UCSD-AML1 (cell line): ENCODE data around the gene ZDHHC14.
"Not testable (repeated sequence)": the region's sequence is repeated elsewhere in the genome, so short reads cannot be mapped to it uniquely, and the experiment has no call there.

Experiments
- DNase-seq: peaks from one replicate; lab custom pipeline; 2025; ENCODE audit not compliant: unreplicated experiment; lab: John Stamatoyannopoulos, UW

ZDHHC14 gene

DNA sequence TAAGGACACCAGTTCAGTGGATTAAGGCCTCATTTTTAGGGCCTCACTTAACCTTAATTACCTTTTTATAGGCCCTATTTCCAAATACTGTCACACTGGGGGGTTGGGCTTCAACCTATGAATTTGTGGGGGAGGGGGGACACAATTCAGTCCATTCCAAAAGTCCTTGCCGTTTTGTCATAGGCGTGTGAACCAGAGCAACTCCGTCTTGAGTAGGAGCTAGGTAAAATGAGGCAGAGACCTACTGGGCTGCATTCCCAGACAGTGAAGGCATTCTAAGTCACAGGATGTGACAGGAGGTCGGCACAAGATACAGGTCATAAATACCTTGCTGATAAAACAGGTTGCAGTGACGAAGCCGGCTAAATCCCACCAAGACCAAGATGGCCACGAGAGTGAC is 328.6 kb downstream of the ZDHHC14 start:
- DNase-seq, result no peak

DNA sequence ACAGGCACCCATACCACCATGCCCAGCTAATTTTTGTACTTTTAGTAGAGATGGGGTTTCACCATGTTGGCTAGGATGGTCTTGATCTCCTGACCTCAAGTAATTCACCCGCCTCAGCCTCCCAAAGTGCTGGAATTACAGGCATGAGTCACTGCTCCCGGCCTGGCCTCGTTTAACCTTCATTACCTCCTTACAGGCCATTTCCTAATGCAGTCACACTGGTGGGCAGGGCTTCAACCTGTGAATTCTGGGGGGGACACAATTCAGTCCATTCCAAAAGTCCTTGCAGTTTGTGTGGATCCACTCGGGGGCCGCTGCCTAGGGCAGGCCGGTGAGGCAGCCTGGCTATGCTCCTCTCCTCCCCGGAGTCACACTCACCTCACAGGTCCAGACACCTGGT is 329.6 kb downstream of the ZDHHC14 start:
- no peak for DNase-seq

DNA sequence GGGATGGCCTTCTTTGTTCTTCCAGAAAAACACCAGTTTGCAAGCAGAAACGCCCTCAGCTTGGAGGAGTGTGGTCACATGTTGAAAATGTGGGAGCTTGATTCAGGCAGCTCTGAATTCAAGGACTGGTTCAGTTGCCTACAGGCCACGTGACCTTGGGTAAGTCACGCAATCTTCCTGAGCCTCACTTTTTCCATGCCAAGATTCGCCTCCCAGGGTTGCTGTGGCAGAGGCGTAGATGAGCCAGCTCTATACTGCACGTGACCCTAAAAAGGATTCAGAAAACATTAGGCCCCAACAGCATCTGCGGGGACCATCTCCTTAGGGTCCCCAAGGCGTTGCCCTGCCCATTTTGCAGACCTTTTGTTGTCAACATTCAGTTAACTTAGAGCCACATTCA is 330.1 kb downstream of the ZDHHC14 start:
- DNase-seq, result no peak

DNA sequence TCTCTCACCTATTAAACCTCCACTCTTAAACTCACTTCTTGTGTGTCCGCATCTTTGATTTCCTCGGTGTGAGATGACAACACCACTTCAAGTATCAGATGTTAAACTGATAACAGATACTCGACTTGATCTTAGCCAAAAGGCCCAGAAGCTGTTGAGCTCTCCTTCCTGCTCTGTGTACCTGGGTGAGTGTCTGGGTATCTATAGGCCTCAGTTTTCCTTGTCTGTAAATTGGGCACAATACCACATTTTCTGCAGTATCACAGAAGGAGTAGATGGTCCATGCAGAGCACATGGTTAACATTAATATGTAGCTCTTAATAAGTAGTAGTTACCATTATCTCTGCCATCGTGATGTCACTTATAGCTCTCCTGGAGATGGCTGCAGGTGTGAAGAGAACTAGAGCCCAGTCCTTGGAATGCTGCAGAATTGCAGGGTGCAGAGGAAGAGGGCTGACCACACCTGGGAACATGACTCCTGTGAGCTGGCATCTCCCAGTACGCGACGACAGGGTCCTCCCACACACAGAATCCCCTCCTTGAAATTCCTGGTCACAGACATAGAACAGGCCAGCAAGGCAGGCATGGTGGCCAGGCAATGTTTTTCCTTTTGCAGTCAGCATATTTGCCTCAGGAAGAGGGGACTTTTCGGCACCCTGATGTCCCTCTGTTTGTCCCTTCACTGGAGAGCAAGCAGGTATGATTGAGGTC is 331.8 kb downstream of the ZDHHC14 start:
- no peak for DNase-seq

DNA sequence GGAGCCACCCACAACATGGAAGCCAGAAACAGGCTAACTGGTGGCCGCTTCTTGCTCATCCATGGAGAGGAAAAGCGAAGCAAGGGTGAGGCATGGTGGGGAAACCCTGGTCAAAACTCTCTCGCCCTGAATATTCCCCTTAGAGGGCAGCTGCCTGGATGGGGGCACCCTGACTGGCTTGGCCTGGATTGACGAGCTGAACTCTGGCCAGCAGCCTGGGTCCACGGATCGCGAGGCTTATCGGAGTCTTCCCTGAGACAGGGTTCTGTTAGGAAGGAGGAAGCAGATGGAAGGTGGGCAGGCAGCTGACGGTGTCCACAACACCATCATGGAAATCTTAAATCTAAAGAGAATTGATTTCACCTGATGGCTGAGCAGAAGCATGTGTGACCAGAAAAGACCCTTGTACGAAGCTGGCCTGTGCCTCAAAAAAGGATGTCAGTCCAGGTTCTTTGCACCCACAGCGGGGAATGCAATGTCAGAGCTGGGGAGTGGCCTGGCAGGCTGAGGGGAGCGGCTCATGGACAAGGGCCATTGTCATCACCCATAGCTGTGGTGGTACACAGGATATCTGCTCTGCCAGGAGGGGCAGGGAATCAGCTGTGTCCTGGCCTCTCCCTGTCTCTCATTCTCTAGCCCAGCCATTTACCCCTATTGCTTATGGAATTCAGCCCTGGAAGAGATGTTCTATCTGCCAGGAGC is 332.6 kb downstream of the ZDHHC14 start:
- DNase-seq, result no peak

DNA sequence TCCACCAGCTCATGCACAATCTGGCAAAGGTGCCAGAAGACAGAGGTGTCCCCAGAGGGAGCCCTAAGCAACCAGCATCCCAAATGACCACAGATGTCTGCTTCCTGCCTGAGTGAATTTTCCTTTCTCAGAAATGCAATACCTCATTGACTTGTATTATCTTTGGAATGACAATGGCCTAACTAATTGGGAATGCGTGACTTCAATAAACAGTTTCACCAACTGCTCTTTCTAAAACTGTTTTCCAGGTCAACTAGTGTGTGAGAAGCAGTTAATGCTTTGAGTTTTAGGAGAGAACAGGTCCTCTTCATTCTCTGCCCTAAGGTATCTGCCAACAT is 333.1 kb downstream of the ZDHHC14 start:
- no peak for DNase-seq

DNA sequence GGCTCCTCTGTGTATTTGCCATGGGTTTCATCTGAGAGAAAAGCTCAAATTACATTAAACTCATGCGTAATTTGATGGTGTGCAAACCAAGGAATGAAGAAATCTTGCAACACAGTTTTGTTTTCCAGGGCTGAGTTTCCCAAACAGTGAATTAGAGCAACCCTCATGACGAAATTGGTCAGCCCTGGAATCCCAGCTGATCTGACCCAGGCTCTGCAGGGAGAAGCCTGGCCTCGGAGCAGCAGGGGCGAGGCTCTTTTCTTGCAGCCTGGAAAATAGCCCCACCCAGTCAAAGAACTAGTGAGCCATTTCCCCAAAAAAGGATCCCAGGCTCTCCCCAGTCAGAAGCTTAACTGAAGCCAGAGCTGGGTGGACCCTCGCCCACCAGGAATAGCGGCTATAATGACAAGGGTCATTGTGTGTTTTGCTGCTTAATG is 334.8 kb downstream of the ZDHHC14 start:
- no peak for DNase-seq

DNA sequence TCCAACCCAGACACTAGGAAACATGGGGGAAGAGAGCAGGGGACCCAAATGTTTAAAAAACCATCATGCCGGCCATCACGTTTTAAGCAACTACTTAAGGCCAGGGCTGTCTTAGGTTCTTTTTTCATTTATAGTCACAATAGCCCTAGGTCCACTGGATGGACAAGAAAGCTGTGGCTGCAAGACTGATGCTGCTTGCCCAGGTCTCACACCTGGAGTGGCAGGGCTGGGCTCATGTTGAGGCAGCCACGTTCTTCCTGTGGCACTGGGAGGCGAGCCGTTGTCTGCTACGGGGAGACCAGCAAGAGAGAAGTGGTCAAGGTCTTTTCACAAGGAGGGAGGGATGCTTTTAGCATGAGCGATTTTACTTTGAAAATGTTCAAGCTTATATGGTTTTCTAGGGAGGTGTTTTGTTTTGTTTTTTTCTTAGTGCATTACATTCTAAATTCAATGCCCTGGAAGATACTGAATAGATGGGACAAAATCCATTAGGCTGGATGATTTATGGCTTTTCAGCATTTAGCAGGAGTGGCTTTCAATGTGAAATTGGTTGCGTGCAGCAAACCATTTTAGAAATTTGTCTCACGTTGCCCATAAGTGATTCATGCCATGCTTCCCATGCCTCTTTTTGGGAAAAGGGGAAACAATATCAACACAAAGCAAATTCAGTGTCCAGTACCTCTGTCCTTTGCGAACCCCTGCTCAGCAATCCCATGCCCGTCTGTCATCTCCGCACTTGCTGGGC is 335.4 kb downstream of the ZDHHC14 start:
- DNase-seq, result no peak

DNA sequence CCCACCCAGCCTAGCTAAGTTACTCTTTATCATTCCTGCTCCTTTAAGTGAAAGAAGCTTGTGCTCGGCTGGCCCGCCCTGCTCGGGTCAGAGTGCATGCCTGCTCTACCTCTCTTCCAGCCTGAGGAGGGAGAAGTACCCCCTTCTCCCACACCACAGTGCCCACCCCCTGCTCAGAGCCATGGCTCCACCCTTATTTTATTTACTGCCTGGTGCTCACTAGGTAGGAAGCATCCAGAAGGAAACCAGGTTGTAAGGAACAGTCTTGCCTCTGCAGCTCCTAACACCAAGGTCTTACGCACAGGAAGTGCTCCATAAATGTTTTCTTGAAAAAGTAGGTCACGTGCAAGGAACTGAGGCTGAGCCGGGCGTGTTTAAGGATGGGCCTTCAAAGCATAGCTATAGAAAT is 336.4 kb downstream of the ZDHHC14 start:
- no peak for DNase-seq

DNA sequence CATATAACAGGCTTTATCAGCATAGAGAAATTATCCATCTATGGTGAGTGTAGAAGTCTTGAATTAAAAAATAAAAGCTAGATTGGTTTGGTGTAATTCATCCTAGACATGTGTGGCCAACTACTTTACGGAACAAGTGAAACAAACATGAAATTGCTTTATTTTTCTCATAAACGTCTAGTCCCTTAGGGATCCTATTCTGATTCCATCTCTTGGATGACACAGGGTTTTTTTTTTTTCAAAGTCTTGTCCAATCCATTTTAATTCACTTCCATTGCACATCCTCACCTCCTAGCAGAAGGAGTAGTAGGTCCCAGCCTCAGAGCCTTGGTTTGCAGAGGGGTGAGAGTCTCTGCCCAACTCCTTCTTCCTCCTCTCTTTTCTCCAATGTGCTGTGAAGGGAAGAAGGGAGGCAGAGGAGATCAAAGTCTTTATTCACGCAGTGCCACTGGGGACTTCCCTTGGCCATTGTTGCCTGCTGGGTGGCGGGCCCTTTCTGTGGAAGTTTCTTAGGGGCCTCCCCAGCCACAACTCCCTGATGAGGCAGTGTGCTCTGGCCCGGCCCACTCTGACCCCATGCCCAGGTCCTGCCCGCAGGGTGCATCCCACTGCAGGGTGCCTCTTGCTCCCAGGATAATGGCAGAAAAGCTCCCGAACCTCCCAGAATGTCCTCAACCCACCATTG is 337.7 kb downstream of the ZDHHC14 start:
- DNase-seq, result no peak

DNA sequence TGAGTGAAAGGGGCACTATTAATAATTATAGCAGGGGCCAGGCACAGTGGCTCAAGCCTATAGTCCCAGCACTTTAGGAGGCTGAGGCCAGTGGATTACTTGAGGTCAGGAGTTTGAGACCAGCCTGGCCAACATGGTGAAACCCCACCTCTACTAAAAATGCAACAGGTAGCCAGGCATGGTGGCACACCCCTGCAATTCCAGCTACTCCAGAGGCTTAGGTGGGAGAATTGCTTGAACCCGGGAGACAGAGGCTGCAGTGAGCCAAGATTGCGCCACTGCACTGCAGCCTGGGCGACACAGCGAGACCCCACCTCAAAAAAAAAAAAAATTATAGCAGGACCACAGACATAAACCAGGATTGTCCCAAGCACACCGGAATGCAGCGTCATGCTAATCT is 340.0 kb downstream of the ZDHHC14 start:
- DNase-seq, result not testable (repeated sequence)

DNA sequence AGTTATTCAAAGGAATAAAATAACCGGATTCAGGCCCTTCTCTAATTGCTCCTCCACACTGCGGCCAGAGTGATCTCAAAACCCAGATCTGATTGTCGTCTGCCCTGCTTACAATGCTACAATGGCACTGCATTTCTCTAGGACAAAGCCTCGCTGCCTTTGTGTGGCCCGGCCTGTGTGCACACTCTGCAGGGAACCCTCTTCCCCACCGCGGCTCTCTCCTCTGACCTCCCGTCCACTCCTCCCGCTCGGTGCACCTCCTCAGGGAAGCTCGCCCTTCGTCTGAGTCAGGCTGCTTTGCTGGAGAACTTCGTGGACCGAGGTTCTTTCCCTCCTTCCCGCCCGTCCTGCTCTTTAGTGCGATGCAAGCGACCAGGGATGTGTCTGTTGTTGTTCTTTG is 340.4 kb downstream of the ZDHHC14 start:
- DNase-seq, result no peak

DNA sequence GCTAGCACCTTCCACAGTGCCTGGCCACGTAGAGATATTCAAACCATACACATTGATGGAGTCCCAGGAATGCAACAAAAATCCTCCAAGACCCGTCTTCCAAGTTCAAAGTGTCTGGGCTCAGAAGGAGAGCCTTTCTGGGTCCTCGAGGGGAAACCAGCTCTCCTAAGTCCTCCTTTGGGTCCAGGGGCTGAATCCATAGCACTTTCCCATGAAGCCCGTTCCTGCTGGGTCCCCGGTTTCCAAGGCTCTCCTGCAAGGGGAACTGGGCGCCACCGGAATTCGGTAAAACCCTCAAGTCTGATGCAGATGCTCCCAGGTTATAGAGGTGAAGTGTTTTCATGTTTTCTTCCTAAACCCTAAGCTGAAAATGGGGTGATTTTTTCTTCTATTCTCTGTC is 340.8 kb downstream of the ZDHHC14 start:
- DNase-seq, result no peak

DNA sequence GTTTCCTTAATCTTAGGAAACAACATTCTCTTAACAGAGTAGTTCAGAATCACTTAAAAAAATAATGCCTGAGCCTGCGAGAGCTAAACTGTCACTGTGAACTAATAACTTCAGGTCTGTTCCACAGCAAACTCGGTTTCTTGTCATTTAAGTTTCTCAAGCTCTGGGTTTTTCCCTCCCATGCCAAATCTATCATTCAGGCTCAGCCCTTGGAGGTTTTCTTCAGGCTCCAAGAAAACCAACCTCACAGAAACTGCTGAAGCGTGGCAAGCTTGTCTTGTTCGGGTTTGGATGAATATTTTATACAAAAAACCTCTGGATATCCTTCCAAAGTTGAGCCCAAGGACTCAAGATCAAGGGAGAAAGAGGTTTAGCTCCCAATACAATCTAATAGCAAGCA is 342.4 kb downstream of the ZDHHC14 start:
- no peak for DNase-seq

DNA sequence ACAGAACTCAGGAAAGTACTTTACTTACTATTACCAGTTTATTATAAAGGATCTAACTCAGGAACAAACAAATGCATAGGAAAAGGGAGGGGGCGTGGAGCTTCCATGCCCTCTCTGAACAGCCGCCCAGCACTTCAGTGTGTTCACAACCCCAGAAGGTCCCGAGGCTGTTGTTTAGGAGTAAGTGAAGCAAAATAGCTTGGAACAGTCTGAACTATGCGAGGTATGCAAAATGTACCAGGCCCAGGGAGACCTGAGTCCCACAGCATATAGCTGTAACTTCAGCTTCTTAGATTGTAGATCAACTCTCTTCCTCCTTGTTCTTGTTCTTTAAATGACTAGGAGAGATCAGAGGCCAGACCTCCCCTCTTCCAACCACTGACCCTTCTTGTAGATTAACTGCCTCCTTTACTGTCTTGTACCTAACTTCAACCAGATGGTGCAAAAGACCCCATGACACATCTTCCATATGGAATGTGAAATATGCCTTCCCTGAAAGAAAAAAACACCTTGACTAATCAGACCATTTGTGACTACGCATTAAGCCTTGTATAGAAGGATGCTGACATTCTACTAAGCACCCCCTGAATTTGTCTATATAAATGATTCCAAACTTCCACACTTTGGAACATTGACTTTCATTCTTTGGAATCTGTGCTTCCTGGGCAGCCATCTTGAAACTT is 343.3 kb downstream of the ZDHHC14 start:
- no peak for DNase-seq

DNA sequence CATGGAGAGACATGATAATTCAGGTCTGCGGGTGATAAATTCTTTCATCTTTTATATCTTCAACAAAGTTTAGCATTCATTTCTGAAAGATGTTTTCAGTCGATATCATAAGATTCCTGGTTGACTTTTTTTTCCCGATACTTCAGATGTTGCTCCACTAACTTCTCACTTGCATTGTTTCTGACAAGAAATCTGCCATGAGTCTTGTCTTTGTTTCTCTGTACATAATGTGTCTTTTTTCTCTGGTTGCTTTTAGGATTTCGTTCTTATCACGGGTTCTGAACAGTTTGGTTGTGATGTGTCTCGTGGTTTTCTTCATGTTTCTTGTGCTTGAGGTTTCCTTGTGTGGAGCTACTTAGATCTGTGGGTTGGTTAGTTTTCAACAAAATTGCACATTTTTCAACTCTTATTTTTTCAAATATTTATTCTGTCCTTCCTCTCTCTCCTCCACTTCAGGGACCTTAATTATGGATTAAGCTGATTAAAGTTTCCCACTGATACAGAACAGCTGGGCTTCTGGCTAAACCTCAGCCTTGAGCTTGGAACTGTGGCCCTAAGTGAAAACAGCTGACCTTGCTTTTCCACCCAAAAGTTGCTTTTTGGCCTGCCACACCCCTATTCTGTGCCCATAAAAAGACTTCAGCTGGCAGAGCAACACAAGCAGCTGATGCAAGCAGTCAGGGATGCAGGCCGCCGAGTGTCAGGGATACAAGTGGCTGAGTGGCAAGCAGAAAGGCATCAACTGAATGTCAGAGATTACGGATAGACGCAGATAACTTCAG is 344.2 kb downstream of the ZDHHC14 start:
- no peak for DNase-seq

DNA sequence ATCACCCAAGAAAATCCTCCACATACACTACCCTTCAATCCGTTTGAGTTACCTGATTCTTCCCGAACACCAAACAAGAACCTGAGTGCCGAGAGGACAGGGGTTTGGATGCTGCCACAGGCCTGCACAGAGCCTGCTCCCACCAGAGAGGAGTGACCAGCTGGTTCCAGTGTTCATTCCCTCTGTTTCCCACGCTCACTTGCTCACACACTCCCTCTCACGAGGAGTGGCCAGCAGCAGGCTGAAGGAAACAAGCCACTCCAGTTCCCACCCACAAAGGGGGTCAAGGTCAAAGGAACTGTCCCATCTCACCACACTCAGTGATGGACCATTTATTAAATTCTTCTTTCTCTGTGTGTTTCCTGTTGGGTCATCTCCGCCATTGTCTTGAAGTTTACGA is 344.8 kb downstream of the ZDHHC14 start:
- DNase-seq, result no peak

DNA sequence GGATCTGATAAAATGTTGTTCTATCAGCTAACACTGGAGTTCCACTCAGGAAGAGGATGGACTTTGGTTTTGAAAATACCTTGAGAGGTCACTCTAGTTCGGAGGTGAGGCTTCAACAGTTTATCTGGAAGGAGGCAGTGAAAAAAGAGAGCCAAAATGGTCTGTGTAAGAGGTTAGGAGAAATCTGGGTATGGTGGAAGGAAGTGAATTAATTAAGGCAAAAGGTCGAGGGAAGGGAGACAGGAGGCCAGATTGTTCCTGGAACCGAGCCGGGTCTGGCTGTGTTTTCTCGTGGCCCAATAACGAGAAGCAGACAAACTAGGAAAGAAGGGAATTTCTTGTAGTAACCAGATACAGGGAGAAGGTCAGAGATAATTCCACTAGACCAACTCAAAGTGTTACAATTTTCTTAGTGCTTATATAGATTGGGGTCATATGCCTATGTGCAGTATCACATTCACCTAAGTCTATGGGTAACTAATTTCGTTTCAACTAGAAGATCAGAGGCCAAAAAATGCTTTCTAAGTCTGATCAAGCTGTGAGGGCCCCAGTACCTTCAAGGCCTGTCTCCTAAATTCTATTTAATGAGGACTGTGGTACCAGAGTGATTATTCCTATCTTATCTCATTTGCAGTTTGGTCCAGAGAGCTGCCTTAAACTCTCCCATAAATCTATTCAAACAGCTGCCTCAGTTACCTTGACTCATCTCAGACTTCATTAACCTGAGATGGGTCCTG is 346.1 kb downstream of the ZDHHC14 start:
- no peak for DNase-seq
